ENCODE results near the gene SYNJ2.

DNA sequence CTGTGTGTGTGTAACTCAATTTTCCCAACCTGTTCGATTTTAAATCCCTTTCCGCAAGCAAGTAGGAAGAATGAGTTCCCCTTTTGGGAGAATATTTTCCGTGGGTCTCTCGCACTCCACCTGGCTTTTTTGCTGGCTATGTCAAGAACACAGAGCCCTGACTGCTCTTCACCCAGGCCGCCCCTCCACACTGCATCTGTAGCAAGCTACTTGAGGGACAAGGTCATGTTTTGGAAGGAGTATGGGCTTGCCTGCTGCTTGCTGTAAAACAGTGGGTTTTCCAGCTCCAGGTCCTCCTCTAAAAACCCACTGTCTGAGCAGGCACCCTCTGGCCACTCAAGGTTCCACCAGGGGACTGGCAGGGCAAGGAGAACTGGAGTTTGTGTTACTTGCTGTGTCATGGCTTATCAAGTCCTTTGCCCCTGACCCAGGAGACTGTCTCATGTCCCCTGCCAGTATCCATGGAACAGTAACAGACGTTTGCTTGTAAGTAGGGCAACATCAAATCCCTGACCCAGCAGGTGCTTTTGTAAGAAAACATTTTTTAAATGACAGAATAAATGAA is 35.5 kb upstream of the SYNJ2 start:
- TF ChIP-seq TAF1 (IDR thresholded peaks at IDR 0.05; ENCODE audit: low read depth, low read length) (no peak), POLR2AphosphoS5 (IDR thresholded peaks at IDR 0.05; ENCODE audit: low read depth, low read length) (no peak), POLR2A (IDR thresholded peaks at IDR 0.05; ENCODE audit: low read depth, low read length) (no peak), SPI1 (IDR thresholded peaks at IDR 0.05; ENCODE audit: low read depth, low read length) (no peak)

Measured in GM12891 (cell line).